Measurements from ENCODE around the gene C6orf62. TPM values are rescaled to one million over a fixed set of nuclear protein-coding genes. Genes with fewer than 3 reads are reported as not detected.
"Not testable (repeated sequence)": the region's sequence is repeated elsewhere in the genome, so short reads cannot be mapped to it uniquely, and the experiment has no call there.

C6orf62 gene
- total and polyA plus RNA-seq, 3 donors from 2014 or later = 109 to 139 (median 128) TPM

DNA sequence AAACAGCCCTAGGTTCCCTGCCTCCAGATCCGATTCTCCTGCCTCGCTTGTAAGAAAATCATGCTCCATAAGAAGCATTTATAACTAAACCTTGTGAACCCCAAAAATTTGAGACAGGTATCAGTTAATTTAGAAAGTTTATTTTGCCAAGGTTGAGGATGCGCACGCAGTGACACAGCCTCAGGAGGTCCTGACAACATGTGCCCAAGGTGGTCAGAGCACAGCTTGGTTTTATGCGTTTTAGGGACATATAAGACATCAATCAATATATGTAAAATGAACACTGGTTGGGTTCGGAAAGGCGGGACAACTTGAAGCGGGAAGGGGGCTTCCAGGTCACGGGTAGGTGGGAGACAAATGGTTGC lies 50.0 kb downstream of the C6orf62 start:
- H3K4me1 ChIP-seq = peaks cover 3% of the 10 kb centered on the region
- H3K27me3 ChIP-seq = no peaks in the 10 kb centered on the region
- H3K36me3 ChIP-seq (ENCODE audit: low read depth, missing control alignments) = no peaks in the 10 kb centered on the region
- 67 to 82% methylated on average over 9 of the region's 9 CpGs for WGBS, 2 donors
- no peaks in the 10 kb centered on the region for H3K9me3 ChIP-seq
- no peak for DNase-seq
- H3K27ac ChIP-seq = no peak overlapping the region
- intact Hi-C loops (cut with DNase I; ENCODE audit: low total_unique reads) = no loop called here
- no peak overlapping the region for H3K4me3 ChIP-seq
- TF ChIP-seq POLR2A (IDR thresholded peaks at IDR 0.05) = no peak
- TF ChIP-seq, protein P1, sequence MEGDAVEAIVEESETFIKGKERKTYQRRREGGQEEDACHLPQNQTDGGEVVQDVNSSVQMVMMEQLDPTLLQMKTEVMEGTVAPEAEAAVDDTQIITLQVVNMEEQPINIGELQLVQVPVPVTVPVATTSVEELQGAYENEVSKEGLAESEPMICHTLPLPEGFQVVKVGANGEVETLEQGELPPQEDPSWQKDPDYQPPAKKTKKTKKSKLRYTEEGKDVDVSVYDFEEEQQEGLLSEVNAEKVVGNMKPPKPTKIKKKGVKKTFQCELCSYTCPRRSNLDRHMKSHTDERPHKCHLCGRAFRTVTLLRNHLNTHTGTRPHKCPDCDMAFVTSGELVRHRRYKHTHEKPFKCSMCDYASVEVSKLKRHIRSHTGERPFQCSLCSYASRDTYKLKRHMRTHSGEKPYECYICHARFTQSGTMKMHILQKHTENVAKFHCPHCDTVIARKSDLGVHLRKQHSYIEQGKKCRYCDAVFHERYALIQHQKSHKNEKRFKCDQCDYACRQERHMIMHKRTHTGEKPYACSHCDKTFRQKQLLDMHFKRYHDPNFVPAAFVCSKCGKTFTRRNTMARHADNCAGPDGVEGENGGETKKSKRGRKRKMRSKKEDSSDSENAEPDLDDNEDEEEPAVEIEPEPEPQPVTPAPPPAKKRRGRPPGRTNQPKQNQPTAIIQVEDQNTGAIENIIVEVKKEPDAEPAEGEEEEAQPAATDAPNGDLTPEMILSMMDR (IDR thresholded peaks at IDR 0.05) = no peak

DNA sequence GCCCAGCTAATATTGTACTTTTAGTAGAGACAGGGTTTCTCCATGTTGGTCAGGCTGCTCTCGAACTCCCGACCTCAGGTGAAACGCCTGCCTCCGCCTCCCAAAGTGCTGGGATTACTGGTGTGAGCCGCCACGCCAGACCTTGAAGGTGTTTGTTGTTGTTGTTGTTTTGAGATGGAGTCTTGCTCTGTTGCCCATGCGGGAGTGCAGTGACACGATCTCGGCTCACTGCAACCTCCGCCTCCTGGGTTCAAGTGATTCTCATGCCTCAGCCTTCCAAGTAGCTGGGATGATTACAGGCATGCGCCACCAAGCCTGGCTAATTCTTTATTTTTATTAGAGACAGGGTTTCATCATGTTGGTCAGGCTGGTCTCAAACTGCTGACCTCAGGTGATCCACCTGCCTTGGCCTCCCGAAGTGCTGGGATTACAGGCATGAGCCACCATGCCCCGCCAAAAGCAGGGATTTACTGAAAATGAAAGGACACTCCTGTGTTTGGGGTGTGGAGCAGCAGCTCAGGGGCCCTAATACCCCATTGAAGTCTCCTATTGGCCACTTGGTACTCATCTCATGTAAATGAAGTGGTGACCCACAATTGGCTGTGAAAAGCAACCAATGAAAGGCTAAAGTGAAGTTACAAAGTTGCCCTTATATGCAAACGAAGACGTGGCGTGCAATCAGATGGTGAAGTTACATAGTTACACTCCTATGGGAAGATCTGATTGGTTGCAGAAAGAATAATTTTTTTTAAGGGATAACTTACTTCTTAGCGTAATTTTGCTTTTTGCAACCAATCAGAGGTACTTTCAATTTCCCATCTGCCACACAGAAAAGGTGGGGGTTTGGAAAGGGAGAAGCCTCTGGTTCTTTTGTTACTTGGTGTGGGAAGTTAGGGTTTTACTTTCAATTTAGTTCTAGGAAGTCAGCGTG lies 50.6 kb downstream of the C6orf62 start:
- H3K27me3 ChIP-seq; H3K9me3 ChIP-seq; H3K36me3 ChIP-seq (ENCODE audit: low read depth, missing control alignments); H3K27ac ChIP-seq; H3K4me1 ChIP-seq; intact Hi-C loops (cut with DNase I; ENCODE audit: low total_unique reads): not testable (repeated sequence)
- peak overlapping the region; percentile 92 to 98 for H3K4me3 ChIP-seq
- WGBS, 2 donors = 63 to 72% methylated on average over 17 to 18 of the region's 18 CpGs
- DNase-seq = peak; percentile 30

DNA sequence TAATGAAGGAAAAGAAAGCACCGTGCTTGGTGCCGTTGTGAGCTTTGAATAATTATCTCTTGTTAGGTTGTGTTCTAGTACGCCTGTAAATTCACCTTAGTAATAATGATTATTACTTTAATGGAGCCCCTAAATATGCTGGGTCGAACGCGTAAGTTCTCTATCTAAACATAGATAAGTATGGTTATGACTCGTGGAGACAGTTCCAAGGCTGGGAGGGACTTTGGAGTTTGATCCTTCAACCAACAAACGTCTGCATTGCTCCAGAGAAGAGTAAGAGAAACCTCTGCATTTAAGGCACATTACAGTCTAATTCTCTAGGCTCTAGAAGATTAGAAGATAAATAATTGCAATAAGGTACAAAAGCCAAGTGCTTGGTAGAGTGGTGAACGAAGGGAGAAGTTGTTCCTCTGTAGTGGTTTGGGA lies 51.6 kb downstream of the C6orf62 start:
- H3K36me3 ChIP-seq (ENCODE audit: low read depth, missing control alignments) = no peaks in the 10 kb centered on the region
- no peak for DNase-seq
- H3K27ac ChIP-seq = peak overlapping the region; percentile 88 to 93
- intact Hi-C loops (cut with DNase I; ENCODE audit: low total_unique reads) = no loop called here
- no peaks in the 10 kb centered on the region for H3K27me3 ChIP-seq
- TF ChIP-seq, protein P1 (IDR thresholded peaks at IDR 0.05) = no peak
- TF ChIP-seq POLR2A (IDR thresholded peaks at IDR 0.05) = no peak
- 2 to 3% methylated on average over 9 of the region's 9 CpGs for WGBS, 2 donors
- no peaks in the 10 kb centered on the region for H3K9me3 ChIP-seq
- H3K4me1 ChIP-seq = peaks cover 3% of the 10 kb centered on the region
- H3K4me3 ChIP-seq = peak overlapping the region; percentile 92 to 98

DNA sequence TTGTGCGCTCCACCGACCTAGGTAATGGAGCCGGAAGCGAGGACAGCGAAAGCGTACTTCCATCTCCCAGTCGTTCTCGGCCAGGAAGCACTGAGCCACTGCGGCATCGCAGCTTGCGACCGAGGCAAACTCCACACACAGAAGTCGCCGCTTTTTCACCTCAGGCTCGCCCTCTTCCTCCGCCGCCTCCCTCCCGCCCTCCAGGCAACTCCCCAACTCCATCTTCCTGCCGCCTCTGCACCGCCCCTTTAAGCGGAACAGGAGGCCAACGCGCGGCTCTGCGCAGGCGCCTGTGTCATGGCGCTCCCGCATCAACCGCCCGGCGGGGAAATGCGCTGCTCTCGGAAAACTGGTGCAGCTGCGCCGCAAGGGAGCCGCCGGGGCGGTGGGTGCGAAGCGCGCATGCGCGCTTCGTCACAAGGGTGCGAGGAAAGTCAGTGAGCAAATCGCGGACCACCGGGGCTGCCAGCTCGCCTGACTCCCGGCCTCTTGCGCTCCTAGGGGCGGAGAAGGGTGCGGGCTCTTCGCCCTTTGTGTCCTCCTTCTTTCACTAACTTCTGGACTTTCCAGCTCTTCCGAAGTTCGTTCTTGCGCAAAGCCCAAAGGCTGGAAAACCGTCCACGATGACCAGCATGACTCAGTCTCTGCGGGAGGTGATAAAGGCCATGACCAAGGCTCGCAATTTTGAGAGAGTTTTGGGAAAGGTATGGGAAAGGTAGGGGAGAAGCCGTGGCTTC lies 52.1 kb downstream of the C6orf62 start, which contains the start of the genes ACOT13 and TDP2:
Gene ACOT13, plus strand, starts transcription at position 437 of the 737 bp plus-strand sequence. Its CDS starts 187 bp downstream, at position 624.
Gene TDP2, minus strand, starts transcription at position 259 of the 737 bp plus-strand sequence. Its CDS starts 37 bp downstream, at position 222.
- intact Hi-C loops (cut with DNase I; ENCODE audit: low total_unique reads) = no loop called here
- peak within 1 kb of the TSS; percentile 92 to 98 for H3K4me3 ChIP-seq
- DNase-seq = peak; percentile 93
- TF ChIP-seq, protein P1 (IDR thresholded peaks at IDR 0.05) = peak; percentile 45 to 66 (median 45)
- peak; percentile 48 for TF ChIP-seq POLR2A (IDR thresholded peaks at IDR 0.05)
- no peaks in the 10 kb centered on the region for H3K36me3 ChIP-seq (ENCODE audit: low read depth, missing control alignments)
- no peaks in the 10 kb centered on the region for H3K27me3 ChIP-seq
- no peaks in the 10 kb centered on the region for H3K9me3 ChIP-seq
- 0% methylated on average over 13 to 62 of the region's 62 CpGs for whole genome bisulfite sequencing, 2 donors
- peaks cover 3% of the 10 kb centered on the region for H3K4me1 ChIP-seq
- peak within 1 kb of the TSS; percentile 88 to 93 for H3K27ac ChIP-seq

DNA sequence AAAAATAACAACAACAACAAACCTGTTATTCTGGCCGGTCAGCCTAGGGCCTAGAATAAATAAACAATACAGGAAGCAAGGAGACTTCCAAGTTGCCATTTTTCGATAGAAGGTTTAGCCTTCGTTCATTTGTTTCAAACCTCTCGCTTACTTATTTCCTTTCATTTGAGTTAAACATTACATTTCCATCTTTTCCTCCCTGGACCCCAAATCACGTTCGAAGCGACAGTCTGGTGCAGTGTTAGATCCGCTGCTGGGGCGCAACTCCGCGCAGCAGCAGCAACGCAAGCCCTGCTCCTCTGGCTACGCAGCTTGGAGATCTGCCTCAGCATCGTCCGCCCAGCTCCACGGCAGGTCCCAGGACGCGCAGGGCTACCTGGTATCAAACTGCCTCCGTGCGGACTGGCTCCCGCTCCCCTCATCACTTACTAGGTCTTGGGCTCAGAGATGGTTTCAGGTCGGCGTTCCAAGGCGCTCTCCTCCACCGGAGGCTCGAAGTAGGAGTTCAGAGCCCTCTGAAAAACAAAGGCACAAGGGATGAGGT lies 52.8 kb downstream of the C6orf62 start:
- intact Hi-C loops (cut with DNase I; ENCODE audit: low total_unique reads) = no loop called here
- H3K36me3 ChIP-seq (ENCODE audit: low read depth, missing control alignments) = no peaks in the 10 kb centered on the region

More for the DNA sequence above, 52.8 kb downstream of the C6orf62 start:
- peak; percentile 68 for DNase-seq
- 0% methylated on average over 21 to 26 of the region's 26 CpGs for WGBS, 2 donors
- Histone ChIP-seq H3K27ac (peak overlapping the region; percentile 88 to 93), H3K4me1 (peaks cover 3% of the 10 kb centered on the region), H3K27me3 (no peaks in the 10 kb centered on the region), H3K4me3 (peak overlapping the region; percentile 92 to 98), H3K9me3 (no peaks in the 10 kb centered on the region)
- TF ChIP-seq POLR2A (IDR thresholded peaks at IDR 0.05) = no peak

Data from testis (tissue), 3 donors.